ENCODE measurements around the gene PHACTR4.
"Not testable (repeated sequence)": the region's sequence is repeated elsewhere in the genome, so short reads cannot be mapped to it uniquely, and the experiment has no call there.

PHACTR4 gene

DNA sequence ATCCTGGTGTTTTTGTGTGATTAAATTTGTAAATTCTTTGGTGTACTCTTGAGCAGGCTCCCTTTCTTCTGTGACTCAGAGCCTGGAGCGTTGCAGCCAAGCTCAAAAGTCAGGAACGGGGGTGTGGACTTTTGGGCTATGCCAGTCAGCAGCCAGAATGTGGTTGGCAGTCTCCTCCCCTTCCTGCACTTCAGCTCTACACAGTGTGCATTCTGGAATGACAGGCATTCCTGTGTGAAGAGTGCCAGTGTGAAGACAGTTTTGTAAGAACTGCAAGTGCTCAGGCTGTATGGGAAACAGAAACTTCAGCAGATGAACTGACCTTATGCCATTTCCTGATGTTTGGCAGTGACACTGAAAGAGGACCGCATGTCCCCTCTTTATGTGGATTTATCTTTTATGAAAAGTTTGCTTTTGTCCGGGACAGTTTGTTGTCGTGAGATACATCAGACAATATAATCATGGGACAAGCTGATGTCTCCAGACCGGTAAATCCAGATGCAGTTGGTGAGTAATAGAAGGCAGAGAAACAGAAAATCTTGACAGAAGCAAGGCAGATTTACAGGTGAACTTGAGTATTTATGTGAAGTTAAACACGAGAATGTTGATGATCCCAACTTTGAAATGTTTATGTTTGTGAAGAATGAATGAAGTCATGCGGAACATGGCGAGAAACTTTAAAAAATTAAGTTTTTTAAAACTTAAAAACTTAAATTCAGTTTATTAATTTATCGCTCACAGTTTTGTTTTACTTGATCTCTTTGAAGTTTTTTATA, 68.6 kb downstream of the PHACTR4 start:
- DNase-seq, result no peak

DNA sequence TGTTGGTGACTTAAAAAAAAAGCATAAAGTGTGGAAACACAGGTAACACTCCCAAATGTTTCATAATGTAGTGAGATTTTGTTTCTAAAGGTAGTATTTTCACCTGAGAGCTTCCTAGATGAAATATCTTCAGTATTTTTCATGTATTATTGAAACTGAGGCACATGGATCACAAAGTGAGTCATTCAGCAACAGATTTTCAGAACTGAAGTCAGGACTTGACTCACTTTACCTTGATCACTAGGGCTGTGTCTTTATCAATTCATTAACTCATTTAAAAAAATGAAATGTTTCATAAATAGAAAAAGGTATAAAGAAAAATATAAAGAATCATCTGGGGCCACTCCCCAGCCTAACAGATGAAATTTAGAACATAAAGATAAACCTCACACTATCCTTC, 69.8 kb downstream of the PHACTR4 start:
- DNase-seq, result no peak

DNA sequence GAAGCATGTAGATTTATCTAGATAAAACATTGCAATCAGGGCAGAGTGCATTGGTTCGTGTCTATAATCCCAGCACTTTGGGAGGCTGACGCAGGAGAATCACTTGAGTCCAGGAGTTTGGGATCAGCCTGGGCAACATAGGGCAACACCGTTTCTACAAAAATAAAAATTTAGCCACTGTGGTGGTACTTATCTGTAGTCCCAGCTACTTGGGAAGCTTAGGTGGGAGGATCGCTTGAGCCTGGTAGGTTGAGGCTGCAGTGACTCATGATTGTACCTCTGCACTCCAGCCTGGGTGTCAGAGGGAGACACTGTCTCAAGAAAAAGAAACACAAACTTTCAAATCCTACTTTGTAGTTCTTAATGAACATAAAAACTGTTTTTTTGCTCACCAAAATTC, 72.1 kb downstream of the PHACTR4 start:
- no peak for DNase-seq

DNA sequence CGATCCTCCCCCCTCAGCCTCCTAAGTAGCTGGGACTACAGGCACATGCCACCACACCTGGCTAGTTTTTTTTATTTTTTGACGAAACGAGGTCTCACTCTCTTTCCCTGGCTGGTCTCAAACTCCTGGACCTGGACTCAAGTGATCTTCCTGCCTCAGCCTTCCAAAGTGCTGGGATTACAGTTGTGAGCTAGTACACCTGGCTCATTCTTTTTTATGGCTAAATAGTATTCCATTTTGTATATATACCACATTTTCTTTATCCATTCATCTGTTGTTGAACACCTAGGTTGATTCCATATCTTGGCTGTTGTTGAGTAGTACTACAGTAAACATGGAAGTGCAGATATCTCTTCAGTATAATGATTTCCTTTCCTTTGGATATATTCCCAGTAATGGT, 74.0 kb downstream of the PHACTR4 start:
- DNase-seq, result no peak

DNA sequence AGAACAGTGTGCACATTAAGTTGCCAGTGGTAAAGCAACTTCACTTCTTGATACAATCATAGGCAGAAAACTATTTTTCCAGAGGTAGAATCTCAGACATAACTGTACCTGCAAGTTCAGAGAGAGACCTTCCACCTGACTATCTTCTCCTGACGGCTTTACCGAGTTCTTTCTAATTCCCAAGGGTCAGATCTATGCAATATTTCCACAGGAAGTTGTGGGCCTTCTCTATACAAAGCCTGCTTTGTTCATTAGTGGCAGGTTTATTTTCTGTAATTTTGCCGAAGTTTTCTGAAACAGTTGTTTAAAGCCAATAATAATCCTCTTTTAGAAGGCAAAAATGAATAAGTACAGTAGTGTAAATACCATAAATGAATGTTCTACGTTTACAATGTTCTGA, 78.1 kb downstream of the PHACTR4 start:
- DNase-seq, result no peak

DNA sequence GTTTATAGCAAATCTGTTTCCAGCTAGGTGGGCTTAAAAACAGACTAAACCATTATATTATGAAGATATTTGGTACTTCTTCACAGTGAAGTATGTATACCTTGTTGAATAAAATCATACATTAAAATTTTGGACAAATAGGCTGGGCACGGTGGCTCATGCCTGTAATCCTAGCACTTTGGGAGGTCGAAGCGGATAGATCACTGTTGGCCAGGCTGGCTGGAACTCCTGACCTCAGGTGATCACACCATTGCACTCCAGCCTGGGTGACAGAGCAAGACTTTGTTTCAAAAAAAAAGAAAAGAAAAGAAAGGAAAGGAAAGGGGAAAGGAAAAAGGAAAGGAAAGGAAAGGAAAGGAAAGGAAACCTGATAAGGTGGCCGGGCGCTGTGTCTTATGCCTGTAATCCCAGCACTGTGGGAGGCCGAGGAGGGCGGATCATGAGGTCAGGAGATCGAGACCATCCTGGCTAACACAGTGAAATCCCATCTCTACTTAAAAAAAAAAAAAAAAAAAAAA, 78.6 kb downstream of the PHACTR4 start:
- not testable (repeated sequence) for DNase-seq

DNA sequence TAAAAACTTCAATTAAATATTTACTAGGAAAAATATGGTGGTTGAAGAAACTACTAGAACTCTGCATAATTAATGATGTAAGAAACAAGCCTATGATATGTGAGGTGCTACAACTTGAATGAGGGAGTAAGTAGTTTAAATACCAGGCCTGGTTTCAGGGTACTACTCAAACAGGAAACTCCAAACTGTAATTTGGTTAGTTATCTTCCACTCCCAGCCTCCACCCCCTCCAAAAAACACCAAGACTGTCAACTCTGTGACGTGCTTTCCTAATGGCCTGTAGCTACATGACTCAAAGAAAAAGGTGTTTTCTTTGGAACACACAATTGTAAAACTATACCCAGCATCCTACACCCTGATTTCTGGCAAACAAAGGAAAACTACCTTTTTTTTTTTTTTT, 80.4 kb downstream of the PHACTR4 start:
- DNase-seq, result no peak

DNA sequence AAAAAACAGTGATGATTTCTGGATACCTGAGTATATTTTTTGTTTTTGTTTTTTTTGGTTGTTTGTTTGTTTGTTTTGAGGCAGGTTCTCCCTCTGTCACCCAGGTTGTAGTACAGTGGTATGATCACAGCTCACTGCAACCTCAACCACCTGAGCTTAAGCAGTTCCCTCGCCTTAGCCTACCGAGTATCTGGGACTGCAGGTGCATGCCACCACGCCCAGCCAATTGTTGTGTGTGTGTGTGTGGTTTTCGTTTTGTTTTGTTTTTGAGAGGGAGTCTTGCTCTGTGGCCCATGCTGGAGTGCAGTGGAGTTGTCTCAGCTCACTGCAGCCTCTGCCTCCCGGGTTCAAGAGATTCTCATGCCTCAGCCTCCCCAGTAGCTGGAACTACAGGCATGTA, 81.0 kb downstream of the PHACTR4 start:
- no peak for DNase-seq

DNA sequence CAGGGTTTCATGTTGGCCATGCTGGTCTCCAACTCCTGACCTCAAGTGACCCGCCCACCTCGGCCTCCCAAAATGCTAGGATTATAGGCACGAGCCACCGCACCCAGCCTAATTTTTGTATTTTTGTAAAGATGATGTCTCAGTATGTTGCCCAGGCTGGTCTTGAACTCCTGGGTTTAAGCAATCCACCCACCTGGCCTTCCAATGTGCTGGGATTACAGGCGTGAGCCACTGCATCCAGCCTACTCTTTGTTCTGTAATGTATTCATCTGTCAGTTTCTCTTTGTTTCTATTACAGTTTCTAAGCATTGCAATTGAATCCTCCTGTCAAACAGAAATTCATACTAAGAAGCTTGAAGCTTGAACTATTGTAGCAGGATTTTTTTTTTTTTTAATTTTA, 81.5 kb downstream of the PHACTR4 start:
- no peak for DNase-seq

DNA sequence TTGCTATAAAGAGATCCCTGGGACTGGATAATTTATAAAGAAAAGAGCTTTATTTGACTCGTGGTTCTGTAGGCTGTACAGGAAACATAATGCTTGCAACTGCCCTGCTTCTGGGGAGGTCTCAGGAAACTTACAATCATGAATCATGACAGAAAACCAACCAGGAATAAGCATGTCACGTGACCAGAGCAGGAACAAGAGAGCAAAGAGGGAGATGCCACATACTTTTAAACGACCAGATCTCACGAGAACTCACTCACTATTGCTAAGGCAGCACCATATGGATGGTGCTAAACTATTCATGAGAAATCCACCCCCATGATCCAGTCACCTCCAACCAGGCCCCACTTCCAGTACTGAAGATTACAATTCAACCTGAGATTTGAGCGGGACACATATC, 86.5 kb downstream of the PHACTR4 start:
- DNase-seq, result no peak

DNA sequence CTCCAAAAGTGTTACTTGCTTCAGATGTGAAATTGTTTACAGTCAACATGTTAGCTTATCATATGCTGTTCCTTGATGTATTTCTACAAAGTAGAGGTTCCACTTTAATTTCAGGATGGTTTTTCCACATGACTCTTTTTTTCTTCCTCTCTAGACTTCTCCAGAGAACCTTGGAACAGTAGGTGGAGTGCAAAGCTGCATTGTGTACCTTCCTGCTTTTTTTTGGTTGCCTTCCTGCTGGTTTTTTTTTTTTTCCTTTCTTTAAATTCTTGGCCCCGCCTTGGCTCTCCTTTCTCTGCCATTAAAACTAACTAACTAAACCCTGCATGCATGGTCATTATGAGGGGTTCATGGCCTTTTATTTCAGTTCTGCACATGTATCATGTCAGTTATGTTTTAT, 88.1 kb downstream of the PHACTR4 start:
- no peak for DNase-seq

DNA sequence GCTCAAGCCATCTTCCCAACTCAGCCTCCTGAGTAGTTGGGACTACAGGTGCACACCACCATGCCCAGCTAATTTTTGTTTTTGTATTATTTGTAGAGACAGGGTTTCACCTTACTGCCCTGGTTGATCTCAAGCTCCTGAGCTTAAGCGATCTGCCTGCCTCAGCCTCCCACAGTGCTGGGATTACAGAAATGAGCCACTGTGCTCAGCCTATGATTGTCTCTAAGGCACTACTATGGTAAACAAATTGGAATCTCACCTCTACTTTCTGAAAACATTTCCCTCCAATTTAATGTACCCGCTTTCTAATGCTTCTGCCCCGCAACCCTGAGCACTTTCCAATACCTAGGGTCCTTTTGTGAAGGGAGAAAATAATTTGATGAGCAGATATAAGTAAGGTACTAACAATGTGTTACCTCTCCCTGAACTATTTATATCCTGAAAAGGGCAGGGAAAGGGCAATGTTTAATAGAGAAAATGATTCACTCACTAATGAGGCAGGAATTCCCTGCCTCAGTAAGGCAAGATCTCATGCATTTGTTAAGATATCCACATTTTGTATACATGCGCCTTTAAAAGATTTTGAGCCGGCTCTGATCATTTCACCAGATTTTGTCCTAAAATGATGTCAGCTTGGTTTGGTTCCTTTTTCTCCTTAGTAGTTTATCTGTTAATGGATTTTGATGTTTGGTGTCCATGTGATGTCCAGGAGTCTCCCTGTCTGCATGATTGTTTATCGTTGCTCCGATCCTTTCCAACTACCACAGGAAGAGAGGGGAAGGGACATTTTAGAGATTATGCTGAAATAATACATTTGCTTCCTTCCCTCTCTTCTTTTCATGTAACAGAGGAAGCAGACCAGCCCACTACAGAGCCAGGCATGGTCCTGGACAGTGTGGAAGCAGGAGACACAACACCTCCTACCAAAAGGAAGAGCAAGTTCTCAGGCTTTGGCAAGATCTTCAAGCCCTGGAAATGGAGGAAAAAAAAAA, 89.0 kb downstream of the PHACTR4 start:
- no peak for DNase-seq

DNA sequence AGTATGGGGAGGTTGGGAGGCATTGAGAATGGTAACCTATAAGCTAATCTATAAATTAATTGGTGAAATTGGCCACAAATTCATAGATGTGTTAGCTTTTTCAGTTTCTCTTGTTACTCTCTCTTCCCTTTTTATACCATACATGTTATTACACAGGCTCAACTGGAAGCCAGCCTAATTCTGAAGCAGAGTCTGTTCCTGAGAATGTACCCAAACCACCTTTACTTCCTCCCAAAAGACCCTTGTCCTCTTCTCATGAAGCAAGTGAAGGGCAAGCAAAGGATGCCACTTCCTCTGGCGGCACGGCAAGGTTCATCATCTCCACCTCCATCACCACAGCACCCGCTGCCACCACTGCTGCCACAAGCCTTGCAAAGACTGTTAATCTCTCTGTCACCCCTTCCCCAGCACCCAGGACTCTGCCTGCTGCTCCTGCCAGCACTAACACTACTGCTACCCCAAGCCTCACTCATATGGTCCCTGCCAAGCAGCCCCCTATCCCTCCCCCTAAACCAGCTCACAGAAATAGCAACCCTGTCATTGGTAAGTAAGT, 96.8 kb downstream of the PHACTR4 start:
- no peak for DNase-seq

DNA sequence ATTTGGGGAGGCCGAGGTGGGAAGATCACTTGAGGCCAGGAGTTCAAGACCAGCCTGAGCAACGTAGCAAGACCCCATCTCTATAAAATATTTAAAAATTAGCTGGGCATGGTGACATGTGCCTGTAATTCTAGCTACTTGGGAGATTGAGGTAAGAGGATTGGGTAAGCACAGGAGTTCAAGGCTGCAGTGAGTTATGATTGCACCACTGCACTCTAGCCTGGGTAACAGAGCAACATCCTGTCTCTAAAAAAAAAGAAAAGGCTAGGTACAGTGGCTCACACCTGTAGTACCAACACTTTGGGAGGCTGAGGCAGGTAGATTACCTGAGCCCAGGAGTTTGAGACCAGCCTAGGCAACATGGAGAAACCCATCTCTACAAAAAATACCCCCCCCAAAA, 100.6 kb downstream of the PHACTR4 start:
- no peak for DNase-seq

DNA sequence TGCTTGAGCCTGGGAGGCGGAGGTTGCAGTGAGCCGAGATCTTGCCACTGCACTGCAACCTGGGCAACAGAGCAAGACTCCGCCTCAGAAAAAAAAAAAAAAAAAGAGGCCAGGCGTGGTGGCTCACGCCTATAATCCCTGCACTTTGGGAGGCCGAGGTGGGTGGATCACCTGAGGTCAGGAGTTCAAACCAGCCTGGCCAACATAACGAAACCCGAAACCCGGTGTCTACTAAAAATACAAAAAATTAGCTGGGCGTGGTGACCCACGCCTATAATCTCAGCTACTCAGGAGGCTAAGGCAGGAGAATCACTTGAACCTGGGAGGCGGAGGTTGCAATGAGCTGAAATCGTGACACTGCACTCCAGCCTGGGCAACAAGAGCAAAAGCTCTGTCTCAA, 110.0 kb downstream of the PHACTR4 start:
- not testable (repeated sequence) for DNase-seq

DNA sequence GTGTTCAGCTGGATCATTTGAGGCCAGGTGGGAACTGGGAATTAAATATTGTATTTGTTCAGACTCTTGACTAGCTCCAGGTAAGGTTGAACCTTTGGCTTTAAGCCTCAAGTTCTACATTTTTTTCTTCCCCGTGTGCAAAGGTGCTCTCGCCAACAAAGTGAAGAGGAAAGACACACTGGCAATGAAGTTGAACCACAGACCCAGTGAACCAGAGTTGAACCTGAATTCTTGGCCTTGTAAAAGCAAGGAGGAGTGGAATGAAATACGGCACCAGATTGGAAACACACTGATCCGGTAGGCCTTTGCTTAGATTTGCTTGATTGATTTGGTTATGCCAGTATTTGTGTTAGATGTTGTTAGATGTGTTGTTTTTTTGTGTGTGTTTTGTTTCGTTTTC, 110.8 kb downstream of the PHACTR4 start:
- DNase-seq, result no peak

DNA sequence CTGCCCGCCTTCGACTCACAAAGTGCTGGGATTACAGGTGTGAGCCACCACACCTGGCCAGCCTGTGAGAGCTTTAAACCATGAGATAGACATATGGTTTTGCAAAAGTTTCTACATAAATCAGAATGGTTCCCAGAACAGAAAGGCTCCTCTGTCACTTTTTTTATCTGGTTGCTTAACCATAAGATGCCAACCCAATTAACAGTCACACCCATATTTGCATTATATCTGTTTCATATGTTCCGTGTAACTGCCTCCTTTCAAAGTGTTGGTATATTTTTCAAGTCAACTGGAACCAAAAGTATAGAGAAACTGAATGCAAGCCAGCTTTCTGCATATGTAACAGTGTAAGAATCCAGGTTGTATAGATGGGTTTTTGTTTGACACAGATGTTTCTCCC, 112.6 kb downstream of the PHACTR4 start:
- DNase-seq, result no peak

DNA sequence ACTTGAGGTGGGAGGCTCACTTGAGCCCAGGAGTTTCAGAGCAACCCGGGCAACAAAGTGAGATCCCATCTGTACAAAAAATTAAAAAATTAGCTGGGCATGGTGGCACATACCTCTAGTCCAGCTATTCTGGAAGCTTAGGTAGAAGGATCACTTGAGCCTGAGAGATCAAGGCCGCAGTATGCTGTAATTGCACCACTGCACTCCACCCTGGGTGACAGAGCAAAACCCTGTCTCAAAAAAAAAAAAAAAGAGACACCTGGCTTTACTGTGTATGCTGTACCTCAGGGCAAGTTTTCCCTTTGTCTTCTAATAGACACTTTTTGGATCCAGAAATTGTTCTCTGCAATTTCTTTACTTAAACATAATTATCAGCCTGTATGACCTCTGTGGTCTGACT, 113.2 kb downstream of the PHACTR4 start:
- no peak for DNase-seq

DNA sequence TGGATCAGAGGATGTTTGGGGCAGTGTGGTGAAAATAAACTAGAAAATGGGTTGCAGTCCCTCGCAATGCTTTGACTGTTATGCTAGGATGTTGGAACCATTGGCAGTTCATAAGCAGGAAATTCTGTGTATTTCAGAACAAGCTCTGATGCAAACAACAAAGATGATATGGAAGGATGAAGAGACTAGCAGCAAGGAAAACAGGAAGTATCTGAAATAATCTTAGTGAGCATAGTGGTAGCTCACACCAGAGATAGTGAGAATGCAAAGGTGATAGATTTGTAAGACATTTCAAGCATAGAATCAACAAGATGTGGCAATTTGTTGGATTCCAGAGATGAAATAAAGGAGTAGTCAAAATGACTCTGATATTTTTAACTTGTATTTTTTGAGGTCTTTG, 125.2 kb downstream of the PHACTR4 start:
- no peak for DNase-seq

DNA sequence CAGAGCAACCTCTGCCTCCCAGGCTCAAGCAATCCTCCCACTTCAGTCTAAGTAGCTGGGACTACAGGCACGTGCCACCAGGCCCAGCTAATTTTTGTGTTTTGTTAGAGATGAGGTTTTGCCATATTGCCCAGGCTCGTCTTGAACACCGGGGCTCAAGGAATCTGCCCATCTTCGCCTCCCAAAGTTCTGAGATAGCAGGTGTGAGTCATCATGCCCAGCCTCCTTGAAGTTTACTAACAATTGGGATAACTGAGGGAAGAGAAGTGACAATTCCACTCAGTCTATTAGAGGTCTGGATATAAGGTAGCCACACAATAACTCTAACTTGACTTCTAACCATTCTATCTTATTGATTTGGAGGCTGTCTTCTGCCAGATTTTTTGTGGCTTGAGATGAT, 130.0 kb downstream of the PHACTR4 start:
- DNase-seq, result no peak

DNA sequence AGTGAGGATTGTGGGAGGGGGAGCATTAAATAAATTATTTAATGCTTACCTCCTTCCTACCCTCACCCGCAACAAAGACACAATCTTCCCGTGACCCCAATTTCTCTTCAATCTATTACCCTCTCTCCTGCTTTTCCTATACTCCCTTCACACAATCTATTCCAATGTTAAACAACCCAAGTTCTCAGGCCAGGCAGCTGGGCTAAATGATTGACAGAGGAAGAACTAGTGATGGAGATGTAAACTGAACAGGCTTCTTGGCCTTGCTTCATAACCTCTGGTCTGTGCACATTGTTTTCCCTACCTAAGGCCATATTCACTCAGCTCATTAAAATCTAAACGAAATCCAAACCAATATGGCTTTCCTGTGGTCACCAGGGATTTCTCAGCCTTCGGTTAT, 132.4 kb downstream of the PHACTR4 start:
- DNase-seq, result no peak

DNA sequence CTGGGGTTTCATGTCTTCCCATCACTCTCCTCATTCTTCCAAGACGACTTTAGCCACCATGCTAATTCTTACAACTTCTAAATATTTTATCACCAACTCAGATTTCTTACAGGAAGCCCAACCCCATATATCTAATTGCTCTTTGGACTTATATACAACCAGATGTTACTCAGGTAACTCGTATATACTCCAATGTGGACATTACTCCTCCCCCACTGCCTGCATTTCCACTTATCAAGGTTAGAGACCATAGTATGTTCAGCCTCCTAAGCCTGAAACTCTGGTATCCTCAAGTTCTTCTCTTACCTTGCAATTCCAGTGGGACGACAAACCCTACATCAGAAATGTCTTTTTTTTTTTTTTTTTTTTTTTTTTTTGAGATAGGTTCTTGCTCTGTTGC, 133.6 kb downstream of the PHACTR4 start:
- no peak for DNase-seq

DNA sequence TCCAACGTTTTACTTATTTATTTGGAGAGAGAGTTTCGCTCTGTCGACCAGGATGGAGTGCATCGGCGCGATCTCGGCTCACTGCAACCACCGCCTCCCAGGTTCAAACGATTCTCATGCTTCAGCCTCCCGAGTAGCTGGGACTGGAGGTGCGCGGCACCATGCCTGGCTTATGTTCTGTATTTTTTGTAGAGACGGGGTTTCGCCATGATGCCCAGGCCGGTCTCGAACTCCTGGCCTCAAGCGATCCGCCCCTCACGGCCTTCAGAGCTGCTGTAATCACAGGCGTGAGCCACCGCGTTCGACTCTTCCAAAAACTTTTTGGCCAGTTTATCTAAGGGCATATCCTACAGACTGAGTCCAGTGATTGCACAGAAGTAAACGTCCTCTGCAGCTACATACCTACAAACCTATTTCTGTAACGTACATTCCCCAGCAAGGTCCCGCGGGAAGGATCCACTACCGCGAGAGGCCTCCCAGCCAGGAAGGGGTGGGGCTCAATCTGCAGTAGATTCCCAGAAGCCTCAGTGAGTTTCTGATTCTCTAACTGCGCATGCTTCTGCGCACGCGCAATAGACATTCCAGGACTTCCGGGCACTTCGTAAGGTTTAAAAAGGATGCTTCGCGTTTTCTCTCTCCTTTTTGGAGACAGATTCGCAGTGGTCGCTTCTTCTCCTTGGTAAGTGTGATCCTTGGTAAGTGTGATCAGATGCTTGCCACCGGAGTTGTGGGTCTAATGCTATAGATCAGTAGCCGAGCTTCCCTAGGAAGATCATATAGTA, 136.1 kb downstream of the PHACTR4 start, which contains the start of gene RCC1:
Gene RCC1, plus strand, starts transcription at position 638 of the 782 bp plus-strand sequence. CDS start 23,824 bp downstream, outside the sequence.
- DNase-seq, result peak; percentile 92

All from activated T-cell treated with anti-CD3 and anti-CD28 coated beads for 4 hours (primary cell).